GM18498 (cell line): ENCODE results near the gene AP4E1.
"Not testable (repeated sequence)": the region's sequence is repeated elsewhere in the genome, so short reads cannot be mapped to it uniquely, and the experiment has no call there.

Experiments used
- ATAC-seq: cut with Tn5 transposase; IDR thresholded peaks from one replicate; pipeline ENCODE4 v1.9.1; 2021; ENCODE audit warnings: mild to moderate bottlenecking, moderate library complexity; ENCODE audit not compliant: unreplicated experiment

Gene AP4E1

GRCh38 chr15:51011212-51011611, 102.7 kb downstream of the AP4E1 start:
- ATAC-seq: no peak

GRCh38 chr15:51016615-51017014, 108.1 kb downstream of the AP4E1 start:
- no peak for ATAC-seq

GRCh38 chr15:51022206-51022605, 113.7 kb downstream of the AP4E1 start:
- no peak for ATAC-seq

GRCh38 chr15:51023499-51023898, 115.0 kb downstream of the AP4E1 start:
- ATAC-seq: no peak

- no peak for ATAC-seq
Measured at GRCh38 chr15:51024735-51025453, 116.4 kb downstream of the AP4E1 start.

GRCh38 chr15:51025454-51025846, 117.0 kb downstream of the AP4E1 start:
- no peak for ATAC-seq

- no peak for ATAC-seq
Measured at GRCh38 chr15:51030649-51031316, 122.3 kb downstream of the AP4E1 start.

- ATAC-seq: not testable (repeated sequence)
Measured at GRCh38 chr15:51037474-51037873, 129.0 kb downstream of the AP4E1 start.

GRCh38 chr15:51038162-51038973, 129.9 kb downstream of the AP4E1 start:
- no peak for ATAC-seq

- ATAC-seq: no peak
Measured at GRCh38 chr15:51038974-51039319, 130.5 kb downstream of the AP4E1 start.

GRCh38 chr15:51044037-51044727, 135.7 kb downstream of the AP4E1 start:
- no peak for ATAC-seq

- ATAC-seq: no peak
Measured at GRCh38 chr15:51046016-51046415, 137.5 kb downstream of the AP4E1 start.

GRCh38 chr15:51046799-51047449, 138.4 kb downstream of the AP4E1 start:
- no peak for ATAC-seq

GRCh38 chr15:51048308-51048707, 139.8 kb downstream of the AP4E1 start:
- no peak for ATAC-seq

- ATAC-seq: no peak
Measured at GRCh38 chr15:51049081-51049480, 140.6 kb downstream of the AP4E1 start.

GRCh38 chr15:51051776-51052175, 143.3 kb downstream of the AP4E1 start:
- ATAC-seq: no peak

- no peak for ATAC-seq
Measured at GRCh38 chr15:51053571-51053970, 145.1 kb downstream of the AP4E1 start.

GRCh38 chr15:51054535-51054934, 146.1 kb downstream of the AP4E1 start:
- ATAC-seq: no peak
